Pulmonary artery endothelial cell (primary cell): ENCODE data around the gene NRSN1. TPM values are rescaled to one million over a fixed set of nuclear protein-coding genes. Genes with fewer than 3 reads are reported as not detected.
"Not testable (repeated sequence)": the region's sequence is repeated elsewhere in the genome, so short reads cannot be mapped to it uniquely, and the experiment has no call there.

Source experiments
- DNase-seq: peaks from one replicate; pipeline ENCODE4 v3.0.0-alpha.2; 2011; ENCODE audit warnings: low read depth, low spot score
- total RNA-seq: library from RNA; depleted of rRNA; stranded (reverse); fragments of >200 nt; gene quantifications from 2 replicates; pipeline ENCODE4 v1.2.3, GENCODE V29; 2014

NRSN1 gene
- total RNA-seq, 1 donor from 2014 or later: not detected

- no peak for DNase-seq
Measured at GRCh38 chr6:24140591-24140990, 14.6 kb downstream of the NRSN1 start.

- DNase-seq: not testable (repeated sequence)
Measured at GRCh38 chr6:24142733-24143132, 16.7 kb downstream of the NRSN1 start.

- DNase-seq: no peak
Measured at GRCh38 chr6:24145690-24146131, 19.7 kb downstream of the NRSN1 start.

- no peak for DNase-seq
Measured at GRCh38 chr6:24146871-24147270, 20.9 kb downstream of the NRSN1 start.

- DNase-seq: no peak
Measured at GRCh38 chr6:24147511-24148153, 21.6 kb downstream of the NRSN1 start.

GRCh38 chr6:24148154-24148570, 22.1 kb downstream of the NRSN1 start:
- DNase-seq: no peak

- no peak for DNase-seq
Measured at GRCh38 chr6:24148684-24149083, 22.7 kb downstream of the NRSN1 start.

- no peak for DNase-seq
Measured at GRCh38 chr6:24149296-24149695, 23.3 kb downstream of the NRSN1 start.

- no peak for DNase-seq
Measured at GRCh38 chr6:24149836-24150235, 23.8 kb downstream of the NRSN1 start.

- no peak for DNase-seq
Measured at GRCh38 chr6:24152014-24152413, 26.0 kb downstream of the NRSN1 start.

GRCh38 chr6:24154121-24154520, 28.1 kb downstream of the NRSN1 start:
- DNase-seq: no peak

- no peak for DNase-seq
Measured at GRCh38 chr6:24157886-24158285, 31.9 kb downstream of the NRSN1 start.

GRCh38 chr6:24183584-24183983, 57.6 kb downstream of the NRSN1 start:
- no peak for DNase-seq

- no peak for DNase-seq
Measured at GRCh38 chr6:24186349-24186748, 60.3 kb downstream of the NRSN1 start.

- no peak for DNase-seq
Measured at GRCh38 chr6:24187965-24188577, 62.1 kb downstream of the NRSN1 start.

GRCh38 chr6:24188578-24189080, 62.6 kb downstream of the NRSN1 start:
- DNase-seq: no peak

GRCh38 chr6:24191346-24191745, 65.3 kb downstream of the NRSN1 start:
- no peak for DNase-seq

- no peak for DNase-seq
Measured at GRCh38 chr6:24193364-24193763, 67.3 kb downstream of the NRSN1 start.

GRCh38 chr6:24194978-24195700, 69.1 kb downstream of the NRSN1 start:
- no peak for DNase-seq

GRCh38 chr6:24195836-24196597, 70.0 kb downstream of the NRSN1 start:
- no peak for DNase-seq
